H9 (cell line): ENCODE measurements around the gene ATP6V1D. TPM values are rescaled to one million over a fixed set of nuclear protein-coding genes. Genes with fewer than 3 reads are reported as not detected.

ENCODE experiments used
- DNase-seq: peaks from one replicate; pipeline ENCODE4 v3.0.0-alpha.2; 2017
- H2AFZ ChIP-seq: one replicate; pipeline ENCODE4 v1.6.1; 2013; ENCODE audit warnings: mild to moderate bottlenecking, low read length, control low read depth, moderate library complexity
- H2AK5ac ChIP-seq: 2 replicates; pipeline ENCODE4 v1.6.1; 2013; ENCODE audit warnings: low read length, control low read depth, mixed read lengths; ENCODE audit not compliant: insufficient read length
- H2BK120ac ChIP-seq: one replicate; pipeline ENCODE4 v1.6.1; 2013; ENCODE audit warnings: low read depth, mild to moderate bottlenecking, low read length, control low read depth, inconsistent platforms; ENCODE audit not compliant: poor library complexity, severe bottlenecking
- H2BK12ac ChIP-seq: 2 replicates; pipeline ENCODE4 v1.6.1; 2013; ENCODE audit warnings: low read length, control low read depth, mixed read lengths, low read depth; ENCODE audit not compliant: insufficient read length
- H2BK15ac ChIP-seq: 2 replicates; pipeline ENCODE4 v1.6.1; 2013; ENCODE audit warnings: low read depth, low read length, control low read depth
- H2BK20ac ChIP-seq: one replicate; pipeline ENCODE4 v1.6.1; 2013; ENCODE audit warnings: low read depth, mild to moderate bottlenecking, low read length, control low read depth, inconsistent platforms; ENCODE audit not compliant: poor library complexity, severe bottlenecking
- H2BK5ac ChIP-seq: 2 replicates; pipeline ENCODE4 v1.6.1; 2013; ENCODE audit warnings: low read length, control low read depth, mixed read lengths; ENCODE audit not compliant: insufficient read length
- H3K14ac ChIP-seq: 2 replicates; pipeline ENCODE4 v1.6.1; 2013; ENCODE audit warnings: low read length, control low read depth; ENCODE audit not compliant: insufficient read depth
- H3K18ac ChIP-seq: 2 replicates; pipeline ENCODE4 v1.6.1; 2013; ENCODE audit warnings: low read depth, mild to moderate bottlenecking, mixed read lengths, low read length, control low read depth; ENCODE audit not compliant: insufficient read length
- H3K23ac ChIP-seq: 2 replicates; pipeline ENCODE4 v1.6.1; 2013; ENCODE audit warnings: low read length, control low read depth, mixed read lengths, low read depth; ENCODE audit not compliant: insufficient read length
- H3K23me2 ChIP-seq: 2 replicates; pipeline ENCODE4 v1.6.1; 2013; ENCODE audit warnings: low read depth, mild to moderate bottlenecking, mixed read lengths, low read length, control low read depth; ENCODE audit not compliant: insufficient read length, poor library complexity, severe bottlenecking
- H3K27ac ChIP-seq: 2 replicates; pipeline ENCODE4 v1.5.1; 2013; ENCODE audit warnings: low read length, control low read depth, mixed read lengths, low read depth; ENCODE audit not compliant: insufficient read length
- H3K27me3 ChIP-seq: 2 replicates; pipeline ENCODE4 v1.6.1; 2013; ENCODE audit warnings: low read length, control low read depth, inconsistent platforms; ENCODE audit not compliant: insufficient read depth
- H3K4ac ChIP-seq: 2 replicates; pipeline ENCODE4 v1.6.1; 2013; ENCODE audit warnings: low read depth, mild to moderate bottlenecking, control low read depth, inconsistent platforms, low read length, moderate library complexity
- H3K4me1 ChIP-seq: 2 replicates; pipeline ENCODE4 v1.6.1; 2013; ENCODE audit warnings: low read length, control low read depth, inconsistent platforms; ENCODE audit not compliant: insufficient read depth
- H3K4me2 ChIP-seq: 2 replicates; pipeline ENCODE4 v1.6.1; 2013; ENCODE audit warnings: low read length, control low read depth, mixed read lengths; ENCODE audit not compliant: insufficient read length, insufficient read depth
- H3K56ac ChIP-seq: 2 replicates; pipeline ENCODE4 v1.6.1; 2013; ENCODE audit warnings: low read depth, mild to moderate bottlenecking, mixed read lengths, low read length, control low read depth; ENCODE audit not compliant: insufficient read length
- H3K79me1 ChIP-seq: 2 replicates; pipeline ENCODE4 v1.6.1; 2013; ENCODE audit warnings: low read depth, mild to moderate bottlenecking, moderate library complexity, low read length, control low read depth, inconsistent platforms; ENCODE audit not compliant: insufficient read depth, poor library complexity, severe bottlenecking
- H3K79me2 ChIP-seq: 2 replicates; pipeline ENCODE4 v1.6.1; 2013; ENCODE audit warnings: low read length, control low read depth, inconsistent platforms; ENCODE audit not compliant: insufficient read depth
- H3K9ac ChIP-seq: 2 replicates; pipeline ENCODE4 v1.6.1; 2013; ENCODE audit warnings: low read length, control low read depth, mixed read lengths; ENCODE audit not compliant: insufficient read length; ENCODE audit errors: extremely low read depth
- H3K9me3 ChIP-seq: one replicate; pipeline ENCODE4 v1.6.1; 2013; ENCODE audit warnings: low read depth, low read length, inconsistent platforms; ENCODE audit not compliant: control insufficient read depth
- H3T11ph ChIP-seq: one replicate; pipeline ENCODE4 v1.6.1; 2013; ENCODE audit warnings: mild to moderate bottlenecking, low read length, control low read depth, inconsistent platforms
- H4K20me1 ChIP-seq: one replicate; pipeline ENCODE4 v1.6.1; 2013; ENCODE audit not compliant: control insufficient read depth, insufficient read length, insufficient read depth
- H4K5ac ChIP-seq: 2 replicates; pipeline ENCODE4 v1.6.1; 2013; ENCODE audit warnings: low read depth, mild to moderate bottlenecking, mixed read lengths, low read length, control low read depth; ENCODE audit not compliant: insufficient read length
- H4K8ac ChIP-seq: replicated peaks from 2 replicates; pipeline ENCODE4 v1.6.1; 2013; ENCODE audit warnings: low read length, control low read depth, mixed read lengths, low read depth; ENCODE audit not compliant: insufficient read length
- H4K91ac ChIP-seq: 2 replicates; pipeline ENCODE4 v1.6.1; 2013; ENCODE audit warnings: low read depth, mild to moderate bottlenecking, moderate library complexity, mixed read lengths, low read length, control low read depth; ENCODE audit not compliant: insufficient read length
- H3K27ac Mint-ChIP-seq, 3 experiments: 2 replicates in 2 of 3; 3 replicates in 1 of 3; pipeline ENCODE4 v1.8.0; 2020 to 2021; ENCODE audit warnings: mixed read lengths in 3 of 3, mild to moderate bottlenecking in 1 of 3, moderate library complexity in 1 of 3
- H3K27me3 Mint-ChIP-seq: 2 replicates; pipeline ENCODE4 v1.8.0; 2021; ENCODE audit warnings: low read depth, mild to moderate bottlenecking, moderate library complexity, mixed read lengths
- H3K36me3 Mint-ChIP-seq, 3 experiments: 2 replicates in 2 of 3; 3 replicates in 1 of 3; pipeline ENCODE4 v1.8.0; 2020 to 2021; ENCODE audit warnings: low read depth in 3 of 3, mixed read lengths in 3 of 3; ENCODE audit not compliant: insufficient read depth in 1 of 3
- H3K4me1 Mint-ChIP-seq, 2 experiments: 2 replicates each; pipeline ENCODE4 v1.8.0; 2020; ENCODE audit warnings: mixed read lengths in 2 of 2
- H3K4me3 Mint-ChIP-seq, 2 experiments: 2 replicates in 1 of 2; 3 replicates in 1 of 2; pipeline ENCODE4 v1.8.0; 2020 to 2021; ENCODE audit warnings: mild to moderate bottlenecking in 2 of 2, mixed read lengths in 2 of 2, moderate library complexity in 1 of 2
- H3K9me3 Mint-ChIP-seq, 2 experiments: 2 replicates in 1 of 2; 3 replicates in 1 of 2; pipeline ENCODE4 v1.8.0; 2020; ENCODE audit warnings: mild to moderate bottlenecking in 2 of 2, mixed read lengths in 2 of 2, moderate library complexity in 1 of 2
- CTCF ChIP-seq: fragments of 200-600 bp; sonication (generic); conservative IDR thresholded peaks from 3 replicates; pipeline ENCODE4 v1.8.0; 2021; ENCODE audit warnings: antibody characterized with exemption, mild to moderate bottlenecking
- total RNA-seq: library from RNA; stranded (reverse); gene quantifications from 2 replicates; pipeline ENCODE4 v1.2.1, GENCODE V29; 2021

Gene ATP6V1D
- total RNA-seq, 1 experiment from 2014 or later = 85.7 TPM

- no peak overlapping the region for H4K8ac ChIP-seq
- H2BK5ac ChIP-seq = no peak overlapping the region
- H2AK5ac ChIP-seq = no peak overlapping the region
- H3K23ac ChIP-seq = no peak overlapping the region
- no peak overlapping the region for H3K4me3 Mint-ChIP-seq
- no peak overlapping the region for H3K9ac ChIP-seq
- H2AFZ ChIP-seq = no peak overlapping the region
- H3K9me3 ChIP-seq = no peaks in the 10 kb centered on the region
- H2BK12ac ChIP-seq = no peak overlapping the region
- no peak overlapping the region for H3K27ac ChIP-seq
- H3T11ph ChIP-seq = no peak overlapping the region
- no peaks in the 10 kb centered on the region for H3K4me1 ChIP-seq
- H3K14ac ChIP-seq = no peak overlapping the region
- H3K4me2 ChIP-seq = no peak overlapping the region
- H3K27me3 ChIP-seq = no peaks in the 10 kb centered on the region
- no peaks in the 10 kb centered on the region for H3K23me2 ChIP-seq
- no peak overlapping the region for H4K5ac ChIP-seq
- H3K4me1 Mint-ChIP-seq = no peaks in the 10 kb centered on the region
- no peak overlapping the region; a peak in 1 of 7 replicates for H3K27ac Mint-ChIP-seq
- DNase-seq = no peak
- H3K56ac ChIP-seq = no peak overlapping the region
- no peak overlapping the region for H3K18ac ChIP-seq
- no peak for TF ChIP-seq CTCF
- peaks cover 3 to 20% (median 15%) of the 10 kb centered on the region in 3 experiments; a peak in 6 of 7 replicates for H3K36me3 Mint-ChIP-seq
- no peaks in the 10 kb centered on the region for H3K79me1 ChIP-seq
- H3K4ac ChIP-seq = no peak overlapping the region
- H4K91ac ChIP-seq = no peak overlapping the region
- H4K20me1 ChIP-seq = no peaks in the 10 kb centered on the region
- H2BK15ac ChIP-seq = no peak overlapping the region
- no peak overlapping the region for H2BK120ac ChIP-seq
- H3K27me3 Mint-ChIP-seq = no peaks in the 10 kb centered on the region
- H2BK20ac ChIP-seq = no peak overlapping the region
- H3K9me3 Mint-ChIP-seq = no peaks in the 10 kb centered on the region
- no peaks in the 10 kb centered on the region for H3K79me2 ChIP-seq
These were observed 40.5 kb downstream of the ATP6V1D start for GRCh38 chr14:67319142-67319541.
